Limb (tissue), 2 donors: ENCODE data around the gene LKAAEAR1.

ENCODE experiments used
- DNase-seq, 2 donors: peaks; one replicate each; pipeline ENCODE4 v3.0.0-alpha.2; 2016; ENCODE audit errors: extremely low spot score in 2 of 2

Gene LKAAEAR1

DNA sequence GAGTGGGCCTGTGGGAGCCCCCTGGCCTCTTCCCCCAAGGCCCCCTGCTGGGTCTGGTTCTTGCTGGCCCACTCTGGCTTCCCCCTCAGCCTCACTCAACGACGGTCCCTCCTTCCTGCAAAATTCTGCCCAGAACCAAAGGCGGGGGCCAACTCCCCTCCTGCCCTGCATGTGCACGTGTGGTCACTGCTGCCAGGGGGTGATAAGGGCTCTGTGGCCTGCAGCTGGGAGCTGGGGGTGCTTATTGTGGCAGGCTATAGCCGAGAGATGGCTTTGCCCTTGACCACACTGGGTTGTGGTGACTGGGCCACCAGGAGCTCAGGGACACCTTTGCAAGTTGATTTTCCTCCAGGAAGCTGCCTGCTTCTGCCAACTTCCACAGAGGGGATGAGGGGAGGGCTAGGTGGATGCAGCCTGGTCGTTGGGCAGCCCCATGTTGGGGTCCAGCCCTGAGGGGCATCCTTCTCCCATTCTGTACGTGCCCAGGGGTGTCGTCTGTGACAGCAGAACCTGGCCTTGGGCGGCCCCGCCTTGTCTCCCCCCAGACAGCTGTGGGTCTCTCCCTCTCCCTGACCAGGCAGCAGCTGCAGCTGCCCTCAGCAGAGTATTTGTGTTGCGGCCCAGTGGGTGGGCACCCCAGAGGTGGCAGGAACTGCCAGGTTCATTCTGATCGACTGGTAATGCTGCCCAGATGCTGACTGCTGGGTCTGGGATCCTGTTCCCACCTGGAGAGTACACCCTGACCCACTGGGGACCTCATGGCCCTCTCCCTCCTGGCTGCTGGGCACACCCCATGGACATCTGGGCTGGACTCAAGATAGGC, 15.6 kb downstream of the LKAAEAR1 start:
- DNase-seq: no peak

DNA sequence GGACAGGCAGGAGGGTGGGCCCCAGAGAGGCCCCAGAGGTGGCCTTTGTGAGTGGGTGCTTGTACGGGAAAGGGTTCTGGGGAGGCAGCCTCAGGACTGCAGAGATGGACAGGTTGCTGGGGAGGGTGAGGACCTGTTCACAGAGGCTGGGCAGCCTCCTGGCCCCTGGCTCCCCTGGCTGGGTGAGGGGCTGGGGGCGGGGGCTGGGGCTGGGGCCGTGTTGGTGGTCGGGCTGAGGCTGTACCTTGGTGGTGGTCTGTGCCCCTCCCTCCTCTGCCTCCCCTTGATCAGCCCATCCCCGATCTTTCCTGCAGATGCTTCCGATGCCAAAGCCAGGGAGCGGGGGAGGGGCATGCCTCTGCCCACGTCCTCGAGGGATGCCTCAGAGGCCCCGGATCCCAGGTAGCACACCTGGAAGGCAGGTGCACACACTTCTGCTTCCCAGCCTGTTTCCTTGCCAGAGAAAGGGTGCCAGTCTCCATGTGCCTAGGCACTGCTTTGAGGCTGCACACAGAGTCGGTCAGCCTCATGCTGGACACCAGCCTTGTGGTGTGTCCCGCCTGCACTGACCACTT, 16.4 kb downstream of the LKAAEAR1 start:
- no peak for DNase-seq

DNA sequence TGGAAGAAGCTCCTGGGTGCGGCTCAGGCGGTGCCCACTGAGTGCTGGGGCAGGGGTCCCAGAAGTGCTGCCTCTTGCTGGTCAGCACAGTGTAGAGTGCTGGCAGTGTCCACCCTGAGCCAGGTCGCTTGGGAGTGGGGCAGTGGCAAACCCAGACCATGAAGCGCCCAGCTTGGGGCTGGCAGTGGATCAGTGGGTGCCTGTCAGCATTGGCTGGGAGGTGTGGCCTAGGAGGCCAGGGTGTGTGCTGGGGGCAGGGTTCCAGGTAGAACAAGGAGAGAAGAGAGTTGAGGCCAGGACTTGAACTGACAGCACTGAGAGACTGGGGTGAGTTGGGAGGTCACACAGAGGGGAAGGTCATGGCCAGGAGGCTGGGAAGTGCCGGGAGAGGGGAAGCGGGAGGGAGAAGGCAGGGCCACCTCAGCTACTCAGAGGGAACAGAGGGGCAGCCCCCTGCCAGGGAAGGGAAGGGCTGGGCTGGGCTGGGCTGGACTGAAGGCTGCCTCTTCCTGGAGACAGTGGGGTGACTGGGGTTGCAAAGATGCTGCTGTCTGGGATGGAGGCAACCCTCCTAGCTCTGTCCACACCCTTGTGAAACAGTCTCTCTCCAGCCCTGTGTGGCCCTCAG, 17.1 kb downstream of the LKAAEAR1 start:
- no peak for DNase-seq

DNA sequence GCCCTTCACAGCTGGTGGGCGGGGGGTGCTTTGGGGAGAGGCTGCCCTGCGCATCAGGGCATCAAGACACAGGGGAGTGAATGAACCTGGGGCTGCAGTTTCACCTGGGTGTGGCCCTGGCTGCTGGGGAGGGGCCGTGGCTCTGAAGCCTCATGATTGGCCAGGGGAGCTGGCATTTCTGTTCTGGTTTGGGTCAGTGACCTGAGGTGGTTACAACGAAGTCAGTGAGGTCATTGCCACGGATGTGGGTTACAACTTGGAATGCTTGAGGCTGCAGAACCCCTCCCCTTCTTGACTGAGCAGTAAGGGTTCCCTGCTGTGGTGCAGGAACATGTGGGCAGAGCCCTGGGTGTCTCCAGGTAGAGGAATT, 18.2 kb downstream of the LKAAEAR1 start:
- DNase-seq: no peak

DNA sequence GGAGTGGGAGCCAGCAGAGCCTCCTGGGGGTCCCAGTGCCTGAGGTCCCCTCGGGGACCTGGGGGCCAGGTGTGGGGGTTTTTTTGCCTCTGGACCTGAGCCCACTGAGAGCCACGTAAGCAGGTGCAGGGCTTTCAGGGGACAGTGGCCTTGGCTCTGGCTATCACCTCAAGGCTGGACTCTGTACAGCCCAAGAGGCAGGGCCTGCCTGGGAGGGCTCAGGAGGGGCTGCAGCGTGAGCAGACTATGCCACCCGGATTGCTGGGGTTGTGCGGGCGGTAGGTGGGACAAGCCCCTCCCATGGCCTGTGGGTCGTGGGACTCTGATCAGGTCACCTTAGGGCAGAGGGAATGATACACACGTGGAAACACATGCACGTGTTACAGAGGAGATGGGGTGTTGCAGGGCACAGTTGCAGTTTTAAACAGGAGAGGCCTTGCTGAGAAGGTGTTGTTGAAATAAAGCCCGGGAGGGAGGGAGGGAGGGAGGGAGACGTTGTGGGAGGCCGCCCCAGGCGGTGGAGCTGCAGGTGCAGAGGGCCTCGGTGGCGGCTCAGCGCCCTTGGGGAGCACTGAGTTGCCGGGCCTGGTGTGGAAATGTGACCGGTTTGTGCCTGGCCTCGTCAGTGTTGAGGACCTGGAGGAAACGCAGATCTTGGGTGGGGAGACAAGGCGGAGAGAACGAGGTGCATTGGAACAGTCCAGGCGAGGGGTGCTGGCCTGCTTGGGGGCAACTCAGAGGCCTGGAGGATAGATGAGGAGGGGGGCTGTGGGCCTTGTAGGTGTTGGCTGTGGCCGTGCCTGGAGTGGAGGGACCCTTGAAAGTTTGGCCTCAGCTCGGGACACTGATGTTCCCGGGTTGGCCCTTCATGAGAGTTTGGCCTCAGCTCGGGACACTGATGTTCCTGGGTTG, 18.9 kb downstream of the LKAAEAR1 start:
- DNase-seq: no peak

DNA sequence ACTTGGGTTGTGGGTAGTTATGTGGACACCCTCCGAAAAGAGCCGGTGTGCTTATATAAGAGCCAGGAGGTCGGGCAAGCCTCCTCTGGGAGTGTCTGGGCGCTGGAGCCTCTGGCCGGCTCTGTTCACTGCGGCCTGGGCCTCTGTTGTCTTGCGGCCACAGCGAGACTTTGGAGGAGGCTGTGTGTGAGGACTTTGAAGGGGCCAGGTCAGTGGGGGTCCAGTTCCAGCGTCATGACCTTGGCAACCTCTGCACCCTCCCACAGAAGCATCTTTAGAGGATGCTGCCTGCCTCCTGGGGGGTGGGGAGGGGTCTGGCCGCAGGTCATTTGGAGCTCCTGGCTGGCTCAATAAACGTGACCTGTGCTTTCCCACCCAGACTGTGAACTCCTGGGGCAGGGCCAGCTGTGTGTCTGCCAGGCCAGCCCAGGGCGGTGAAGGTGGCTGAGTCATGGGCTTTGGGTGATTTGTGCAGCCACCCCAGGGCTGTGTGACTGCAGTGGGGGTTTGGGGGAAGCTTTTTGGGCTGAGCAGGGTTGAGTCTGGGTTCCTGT, 20.0 kb downstream of the LKAAEAR1 start:
- no peak for DNase-seq

DNA sequence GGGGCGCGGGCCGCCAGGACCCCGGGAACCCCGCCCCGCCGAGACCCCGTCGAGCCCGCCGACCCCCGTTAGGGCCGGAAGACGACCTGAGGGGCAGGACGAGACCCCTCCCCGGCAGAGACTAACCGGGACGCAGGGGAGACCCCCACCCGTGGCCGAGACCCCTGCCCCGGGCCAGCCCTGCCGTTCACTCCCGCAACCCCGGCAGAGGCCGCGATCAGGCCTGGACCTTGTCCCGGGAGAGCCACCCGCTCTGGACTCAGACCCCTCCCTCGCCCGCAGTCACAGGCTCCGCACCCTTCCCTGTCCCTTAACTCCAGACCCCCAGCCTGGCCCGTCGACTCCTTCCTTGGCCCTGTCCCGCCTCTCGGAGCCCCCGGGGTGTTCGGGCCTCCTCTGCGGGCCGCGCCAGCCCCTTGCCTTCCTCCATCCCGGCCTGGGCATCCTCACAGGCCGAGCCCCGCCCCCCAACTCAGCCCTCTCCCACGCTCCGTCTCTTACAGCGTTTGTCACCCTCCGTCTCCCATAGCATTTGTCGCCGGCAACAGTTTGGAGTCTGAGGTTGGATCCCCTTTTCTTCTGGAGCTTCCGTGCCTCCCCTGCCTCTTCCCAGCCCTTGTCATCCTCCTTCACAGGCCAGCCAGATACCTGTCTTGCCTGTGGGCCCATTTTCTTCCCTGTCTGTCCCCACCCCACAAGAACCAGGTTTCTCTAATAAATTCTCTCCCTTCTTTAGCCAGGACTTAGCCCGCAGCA, 20.6 kb downstream of the LKAAEAR1 start:
- DNase-seq: no peak

DNA sequence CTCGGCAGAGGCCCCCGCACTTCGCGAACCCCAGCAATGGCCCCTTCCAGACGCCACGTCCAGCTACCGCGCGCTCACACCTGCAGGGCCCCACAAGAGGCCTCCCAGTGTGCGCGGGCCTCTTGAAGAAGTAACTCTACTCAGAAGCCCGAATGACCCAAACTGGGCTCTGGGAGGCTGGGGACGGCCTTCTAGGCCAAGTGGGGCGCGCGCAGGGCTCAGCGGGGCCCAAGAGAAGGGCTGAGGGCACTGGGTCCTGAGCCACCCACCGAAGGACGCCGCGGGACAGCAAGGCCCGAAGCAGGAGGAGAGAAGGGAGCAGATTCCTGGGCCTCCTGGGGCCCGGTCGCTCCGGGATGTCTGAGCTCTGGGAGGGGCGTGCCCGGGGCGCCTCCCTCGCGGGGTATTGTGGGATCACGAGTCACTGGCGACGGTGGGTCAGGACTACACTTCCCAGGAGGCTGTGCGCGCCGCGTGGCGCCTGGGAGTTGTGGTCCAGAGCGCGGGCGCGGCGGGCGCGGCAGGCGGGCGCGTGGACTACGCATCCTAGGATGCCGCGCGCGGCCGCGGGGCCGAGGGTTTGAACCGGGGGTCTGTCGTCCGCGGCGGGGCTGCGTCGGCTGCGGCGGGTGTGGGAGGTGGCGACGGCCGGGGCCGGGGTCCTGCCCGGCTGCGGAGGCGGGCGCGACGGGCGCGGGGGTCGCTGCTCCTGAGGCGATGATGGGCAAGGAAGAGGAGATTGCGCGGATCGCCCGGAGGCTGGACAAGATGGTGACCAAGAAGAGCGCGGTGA, 21.4 kb downstream of the LKAAEAR1 start, which contains the start of gene TCEA2:
TSS of gene TCEA2 (plus strand) at position 603 of the 793 bp plus-strand sequence. CDS start at position 718, 115 bp downstream.
- DNase-seq: peak; percentile 94 to 98

DNA sequence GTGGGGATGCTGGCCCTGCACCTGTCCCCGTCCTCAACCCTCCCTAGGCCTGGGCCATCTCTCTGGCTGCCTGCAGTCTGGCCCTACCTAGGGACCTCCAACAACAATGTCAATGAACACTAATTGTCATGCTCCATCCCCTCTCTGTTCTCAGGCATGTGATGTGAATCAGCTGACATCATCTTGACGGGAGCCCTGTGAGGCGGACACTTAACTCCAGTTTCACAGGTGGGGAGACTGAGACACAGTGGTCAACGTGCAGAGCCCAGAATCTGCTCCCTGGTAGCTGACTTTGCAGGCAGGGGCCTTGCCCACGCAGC, 22.0 kb downstream of the LKAAEAR1 start:
- no peak for DNase-seq

DNA sequence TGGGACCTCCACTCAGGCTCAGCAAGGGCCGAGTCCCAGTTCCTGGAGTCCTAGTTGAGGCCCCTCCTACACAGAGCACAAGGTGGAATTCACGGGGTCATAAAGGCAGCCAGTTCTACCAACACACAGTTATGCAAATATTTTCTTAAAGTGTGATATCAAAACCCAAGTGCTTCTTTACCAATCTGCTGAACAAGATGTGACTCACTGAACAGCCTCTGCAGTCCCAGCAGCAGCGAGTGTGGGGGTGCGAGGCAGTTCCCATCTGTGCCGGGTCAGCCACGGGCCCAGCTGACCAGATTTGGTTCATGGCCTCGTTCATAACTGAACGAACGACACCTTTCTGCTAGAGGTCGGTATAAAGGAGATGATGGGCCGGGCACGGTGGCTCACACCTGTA, 25.7 kb downstream of the LKAAEAR1 start:
- DNase-seq: no peak

DNA sequence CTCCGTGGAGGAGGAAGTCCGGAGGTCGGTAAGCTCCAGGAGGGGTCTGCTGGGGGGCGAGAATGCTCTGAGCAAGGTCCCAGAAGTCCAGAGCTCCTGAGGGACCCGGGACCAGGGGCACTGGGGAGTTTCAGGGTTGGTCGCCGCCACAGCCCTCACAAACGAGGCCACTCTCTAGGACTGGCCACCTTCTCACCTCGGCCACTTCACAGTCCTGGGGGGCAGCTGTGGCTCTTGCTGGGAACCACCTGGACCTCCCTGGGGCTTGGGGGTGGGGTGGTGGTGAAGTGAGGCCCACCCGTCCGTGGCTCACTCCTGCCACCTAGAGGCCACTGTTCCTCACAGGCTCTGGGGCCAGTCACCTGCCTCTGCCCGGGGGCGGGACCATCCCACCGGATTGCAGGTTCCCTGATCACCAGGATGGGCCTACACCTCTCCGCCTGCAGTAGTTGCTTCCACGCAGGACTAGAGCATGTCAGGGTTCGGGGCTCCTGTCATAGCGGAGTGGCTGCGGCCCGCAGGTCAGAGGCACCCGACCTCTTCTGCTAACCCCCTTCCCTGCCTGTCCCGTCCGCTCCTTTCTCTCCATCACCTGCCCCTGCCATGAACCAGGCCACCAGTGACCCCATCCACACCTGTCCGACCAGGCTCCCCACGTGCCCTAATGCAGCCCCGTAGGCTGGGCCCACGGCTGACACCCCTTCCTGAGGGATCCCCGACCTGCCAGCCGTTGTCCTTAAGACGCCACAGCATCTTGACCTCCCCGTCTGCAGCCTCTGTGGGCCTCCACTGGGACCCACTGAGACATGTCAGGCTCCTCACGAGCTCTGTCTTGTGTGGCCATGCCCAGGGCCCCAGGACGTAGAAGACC, 26.3 kb downstream of the LKAAEAR1 start:
- peak; percentile 50 to 87 for DNase-seq

DNA sequence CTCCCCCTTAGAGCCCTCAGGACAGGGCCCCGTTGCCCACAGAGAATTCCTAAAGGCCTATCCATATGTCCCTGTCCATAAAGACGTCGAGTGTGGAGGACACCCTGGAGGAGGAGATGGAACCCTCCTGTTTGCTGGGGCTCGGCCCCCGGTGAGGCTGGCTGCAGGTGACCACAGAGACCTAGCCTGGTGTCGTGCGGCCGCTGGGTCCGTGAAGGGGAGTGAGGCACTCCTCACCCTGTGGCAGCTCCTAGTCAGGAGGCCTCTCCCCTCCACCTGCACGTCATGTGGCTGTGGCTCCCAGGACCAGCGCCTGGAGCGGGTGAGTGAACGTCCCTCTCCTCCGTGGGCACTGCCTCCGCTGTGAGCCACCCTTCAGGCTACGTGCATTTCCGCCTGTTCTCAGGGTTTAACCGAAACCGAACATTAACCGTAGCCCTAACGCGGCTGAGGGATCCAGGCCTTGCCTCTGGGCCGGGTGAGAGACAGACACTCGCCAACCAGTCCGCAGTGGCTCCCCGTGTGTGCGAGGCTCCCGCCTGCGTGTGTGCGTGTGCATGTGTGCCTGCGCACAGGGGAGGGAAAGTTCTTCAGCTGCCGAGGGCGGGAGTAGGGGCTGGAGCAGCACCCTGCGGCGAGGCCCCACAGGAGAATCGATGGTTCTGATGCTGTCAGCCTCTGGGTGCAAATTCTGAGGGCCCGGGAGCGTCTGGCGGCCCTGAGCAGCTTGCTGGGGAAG, 27.1 kb downstream of the LKAAEAR1 start:
- DNase-seq: no peak

DNA sequence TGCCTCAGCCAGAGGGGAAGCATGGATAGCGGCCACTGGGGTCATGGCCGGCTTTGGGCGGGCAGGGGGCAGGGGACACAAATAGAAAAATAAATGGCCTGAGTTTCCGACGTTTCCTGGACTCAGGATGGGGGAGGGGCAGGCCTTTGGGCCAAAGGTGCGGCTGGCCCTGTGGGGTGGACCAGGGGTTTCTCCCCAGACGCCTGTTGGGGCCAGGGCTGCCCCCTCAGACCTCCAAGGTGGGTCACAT, 27.6 kb downstream of the LKAAEAR1 start:
- DNase-seq: no peak

DNA sequence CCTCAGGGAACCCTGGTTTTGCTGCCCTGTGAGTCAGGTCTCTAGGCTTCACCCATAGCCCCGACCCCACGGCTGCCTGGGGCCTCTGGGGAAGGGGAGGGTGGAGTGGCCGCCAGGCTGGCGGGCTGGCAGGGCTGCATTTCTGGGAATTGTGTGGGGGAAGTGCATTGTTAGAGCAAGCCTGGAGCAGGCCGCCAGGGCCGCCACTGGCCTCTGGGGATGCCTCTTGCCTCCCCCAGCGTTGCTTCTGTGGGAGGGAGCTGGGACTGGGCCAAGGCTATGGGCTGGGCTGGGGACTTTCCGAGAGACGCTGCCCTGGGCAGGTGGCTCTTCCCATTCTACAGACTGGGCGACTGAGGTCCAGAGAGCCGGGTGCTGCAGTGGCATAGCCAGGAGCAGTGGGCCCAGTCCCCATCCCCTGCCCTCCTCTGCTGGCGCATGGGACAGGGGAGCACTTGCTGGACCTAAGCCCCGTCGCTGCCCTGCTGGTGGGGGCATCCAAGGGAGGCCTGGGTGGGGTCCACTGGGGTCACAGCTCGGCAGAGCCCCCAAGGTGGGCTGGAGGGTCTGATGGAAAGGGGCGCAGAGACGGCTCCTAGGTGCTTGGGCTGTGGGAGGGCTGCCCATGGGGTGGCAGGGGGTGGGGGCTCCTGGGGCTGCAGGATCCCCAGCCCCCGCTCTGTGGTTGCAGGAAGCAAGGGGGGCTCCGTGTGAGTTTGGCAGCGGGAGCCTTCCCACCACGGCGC, 28.1 kb downstream of the LKAAEAR1 start:
- DNase-seq: no peak

DNA sequence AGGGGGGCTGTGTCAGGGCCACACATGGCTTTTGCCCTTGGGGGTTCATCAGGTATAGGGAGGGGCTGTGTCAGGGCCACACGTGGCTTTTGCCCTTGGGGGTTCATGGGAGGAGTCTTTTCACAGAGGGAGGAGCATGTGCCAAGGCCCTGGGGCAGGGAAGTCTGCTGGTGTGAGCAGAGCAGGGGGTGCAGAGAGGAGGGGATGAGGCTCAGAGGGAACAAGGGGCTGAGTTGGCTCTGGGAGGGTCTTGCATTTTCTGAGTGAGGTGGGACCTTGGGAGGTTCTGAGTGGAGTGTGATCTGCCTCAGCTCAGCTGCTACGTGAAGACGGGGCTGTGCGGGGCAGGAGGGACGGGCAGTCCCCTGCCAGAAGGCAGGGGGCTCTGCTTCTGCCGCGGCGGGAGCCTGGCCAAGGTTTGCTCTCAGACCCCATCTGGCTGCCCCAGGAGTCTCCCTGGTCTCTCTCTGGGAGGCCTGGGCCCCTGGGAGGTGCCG, 28.8 kb downstream of the LKAAEAR1 start:
- DNase-seq: no peak

DNA sequence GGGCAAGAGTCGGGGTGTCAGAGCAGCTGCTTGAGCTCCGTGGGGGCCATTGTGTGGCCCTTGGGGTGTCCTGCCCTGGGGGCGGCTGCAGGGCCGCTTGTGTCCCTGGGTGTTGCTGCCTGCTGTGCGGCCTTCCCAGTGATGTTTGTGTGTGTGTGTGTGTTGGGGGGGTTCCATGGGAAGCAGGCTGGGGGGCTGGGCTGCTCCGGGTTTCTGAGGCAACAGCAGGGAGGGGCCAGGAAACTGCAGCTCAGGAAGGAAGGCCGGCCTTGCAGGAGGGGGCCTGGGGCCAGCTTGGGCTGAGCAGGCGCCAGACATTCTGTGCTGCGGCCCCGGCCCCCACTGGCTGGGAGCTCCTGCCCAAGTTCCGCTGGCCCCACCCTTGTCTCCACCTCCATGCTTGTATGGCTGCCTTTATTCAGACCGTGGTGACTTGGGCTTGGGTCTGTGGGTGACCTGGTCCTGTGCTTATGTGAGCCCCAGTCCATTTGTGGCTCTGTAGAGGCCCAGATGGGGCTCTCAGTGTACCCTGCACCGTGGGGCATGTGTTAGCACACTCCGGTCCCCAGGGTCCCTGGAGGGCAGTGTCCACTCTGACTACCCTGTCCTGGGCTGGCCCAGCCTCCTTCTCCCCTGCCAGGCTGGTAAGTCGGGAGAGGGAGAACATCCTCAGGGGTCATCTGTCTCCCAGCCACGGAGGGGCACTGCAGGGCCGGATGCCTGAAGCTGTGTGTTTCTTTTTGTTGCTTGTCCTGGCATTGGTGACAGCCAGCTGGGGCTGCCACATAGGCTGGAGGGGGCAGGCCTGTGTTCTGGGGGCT, 30.1 kb downstream of the LKAAEAR1 start:
- peak; percentile 62 to 70 for DNase-seq
